ENCODE data around the gene RANBP2.
A peak's percentile ranks its signal among the peaks of the same experiment; 100 is the strongest.

The RANBP2 gene

DNA sequence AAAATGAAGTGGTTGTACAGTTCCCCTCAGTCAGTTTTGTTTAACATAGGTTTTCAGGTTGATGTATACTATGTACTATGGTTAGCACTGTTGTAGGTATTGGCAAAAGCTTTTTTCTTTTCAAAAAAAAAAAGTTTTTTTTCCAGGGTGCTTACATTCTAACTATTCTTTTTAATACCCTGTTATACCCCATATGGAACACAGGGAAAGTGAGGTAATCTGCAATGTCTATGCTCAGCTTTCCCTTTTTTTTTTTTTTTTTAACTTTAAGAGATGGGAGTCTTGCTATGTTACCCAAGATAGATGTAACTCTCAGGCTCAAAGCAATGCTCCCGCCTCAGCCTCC, 66.7 kb downstream of the RANBP2 start:
- DNase-seq: no peak

GRCh38 chr2:108786354-108787215, 67.3 kb downstream of the RANBP2 start, which contains the start of gene CCDC138:
Gene CCDC138 (plus strand): TSS chr2:108786771. CDS start chr2:108786823, 52 bp downstream.
- peak; percentile 85 for DNase-seq

DNA sequence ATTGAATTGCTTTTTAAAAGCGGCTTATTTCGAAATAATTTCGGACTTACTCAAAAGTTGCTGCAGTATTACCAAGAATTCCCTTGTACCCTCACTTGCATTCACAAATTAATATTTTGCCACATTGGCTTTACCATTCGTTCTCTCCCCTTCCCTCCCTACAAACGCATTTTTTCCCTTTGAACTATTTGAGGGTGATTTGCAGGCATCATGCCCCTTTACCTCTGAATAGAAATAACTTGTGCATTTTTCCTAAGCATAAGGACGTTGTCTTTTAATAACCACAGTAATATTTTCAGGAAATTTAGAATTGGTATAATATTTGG, 67.9 kb downstream of the RANBP2 start:
- DNase-seq: no peak

DNA sequence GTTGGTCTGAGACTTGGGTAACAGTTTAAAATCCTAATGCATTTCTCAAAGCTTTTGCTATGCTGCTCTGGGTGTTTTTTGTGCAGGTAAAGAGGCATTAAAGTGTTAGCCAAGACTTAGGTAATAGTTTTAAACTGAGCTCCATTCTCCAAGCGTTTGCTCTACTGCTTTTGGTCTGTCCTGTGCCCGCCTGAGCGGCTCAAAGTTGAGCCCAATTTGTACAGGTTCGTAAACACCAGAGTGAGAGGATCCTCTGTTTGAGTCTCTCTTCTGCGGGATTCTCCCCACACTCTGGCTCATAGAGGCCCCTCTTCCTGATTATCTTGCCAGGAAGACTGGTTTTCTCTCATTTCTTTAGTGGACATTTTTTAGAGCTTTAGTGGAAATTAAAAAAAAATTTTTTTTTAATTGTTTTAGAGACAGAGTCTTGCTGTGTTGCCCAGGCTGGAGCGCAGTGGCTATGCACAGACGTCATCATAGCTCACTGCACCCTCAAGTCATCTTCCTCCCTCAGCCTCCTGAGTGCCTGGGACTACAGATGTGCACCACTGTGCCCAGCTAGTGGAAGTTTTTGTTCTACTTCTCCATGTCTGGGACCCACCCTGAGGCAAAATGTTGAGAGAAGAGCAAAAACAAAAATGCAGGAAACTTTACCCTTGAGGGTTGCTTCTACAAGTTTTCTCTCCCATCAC, 83.9 kb downstream of the RANBP2 start:
- DNase-seq: no peak

DNA sequence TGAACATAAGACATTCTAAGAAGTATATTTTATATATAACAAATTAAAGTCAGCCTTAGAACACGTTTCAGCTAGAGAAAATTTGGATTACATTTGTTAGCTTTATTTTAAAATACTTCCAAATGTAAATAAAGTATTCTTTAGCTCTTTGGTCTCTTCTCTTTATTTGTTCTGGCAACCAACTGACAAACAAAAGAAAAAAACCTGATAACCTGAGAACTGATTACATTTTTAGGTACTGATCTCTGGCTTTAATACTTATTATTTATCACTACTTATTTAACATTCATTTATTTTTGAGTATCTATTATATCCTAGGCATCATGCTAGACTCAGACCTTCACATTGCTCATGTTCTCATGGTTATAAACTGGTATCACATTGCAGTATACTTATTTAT, 85.8 kb downstream of the RANBP2 start:
- DNase-seq: no peak

GRCh38 chr2:108805782-108806181, 86.5 kb downstream of the RANBP2 start:
- DNase-seq: no peak

DNA sequence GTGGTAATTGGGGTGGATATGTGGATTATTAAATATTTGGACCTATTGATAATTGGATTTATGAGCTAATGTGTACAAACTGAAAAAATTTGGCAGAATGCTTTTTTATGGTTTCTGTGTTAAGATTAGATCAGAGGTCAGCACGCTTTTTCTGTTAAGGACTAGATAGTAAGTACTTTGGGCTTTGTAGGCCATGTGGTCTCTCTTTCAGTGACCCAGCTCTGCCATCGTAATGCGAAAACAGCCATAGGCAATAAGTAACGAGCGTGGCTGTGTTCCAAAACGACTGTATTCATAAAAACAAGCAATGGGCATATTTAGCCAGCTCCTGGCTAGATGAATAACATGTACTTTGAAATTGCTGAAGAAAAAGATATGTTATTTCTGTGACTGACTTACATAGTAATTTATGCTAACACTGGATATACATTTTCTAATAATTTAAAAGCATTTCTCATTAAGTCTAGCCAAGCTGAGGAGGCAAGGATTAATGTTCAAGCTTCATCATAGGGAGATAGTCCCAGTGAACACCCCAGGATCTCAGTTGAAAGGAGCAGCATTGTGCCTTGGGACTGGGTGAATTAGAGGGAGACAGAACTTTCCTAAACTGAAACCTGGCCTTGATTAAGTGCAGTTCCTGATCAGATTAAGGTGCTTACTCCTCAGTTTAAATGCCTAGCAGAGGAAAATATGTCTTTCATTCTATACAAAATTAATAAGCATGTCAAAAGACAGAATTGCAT, 87.3 kb downstream of the RANBP2 start:
- DNase-seq: no peak

GRCh38 chr2:108809936-108810335, 90.7 kb downstream of the RANBP2 start:
- DNase-seq: no peak

GRCh38 chr2:108810993-108811957, 92.0 kb downstream of the RANBP2 start:
- DNase-seq: no peak

- DNase-seq: no peak
Measured at GRCh38 chr2:108813732-108814131, 94.5 kb downstream of the RANBP2 start.

DNA sequence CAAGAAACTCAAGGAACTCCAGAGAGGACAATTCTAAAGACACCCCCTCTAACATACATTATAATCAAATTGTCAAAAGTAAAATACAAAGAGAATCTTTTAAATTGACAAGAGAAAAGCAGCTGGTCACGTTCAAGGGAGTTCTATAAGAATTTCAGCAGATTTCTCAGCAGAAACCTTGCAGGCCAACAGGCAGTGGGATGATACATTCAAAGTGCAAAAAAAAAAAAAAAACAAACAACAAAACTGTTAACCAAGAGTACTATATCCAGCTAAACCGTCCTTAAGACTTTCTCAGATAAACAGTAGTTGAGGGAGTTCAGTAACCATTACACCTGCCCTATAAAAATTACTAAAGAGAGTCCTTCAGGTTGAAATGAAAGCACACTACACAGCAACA, 101.2 kb downstream of the RANBP2 start:
- no peak for DNase-seq

DNA sequence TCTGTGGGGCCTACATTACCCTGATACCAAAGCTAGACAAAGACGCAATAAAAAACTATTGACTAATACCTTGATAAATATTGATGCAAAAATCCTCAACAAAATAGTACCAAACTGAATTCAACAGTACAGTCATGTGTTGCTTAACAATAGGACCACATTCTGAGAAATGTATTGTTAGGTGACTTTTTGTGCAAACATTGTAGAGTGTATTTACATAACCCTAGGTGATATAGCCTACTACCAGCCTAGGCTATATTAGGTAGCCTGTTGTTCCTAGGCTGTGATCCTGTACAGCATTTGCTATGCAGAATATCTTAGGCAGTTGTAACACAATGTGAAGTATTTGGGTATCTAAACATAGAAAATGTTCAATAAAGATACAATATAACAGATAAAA, 104.0 kb downstream of the RANBP2 start:
- DNase-seq: no peak

DNA sequence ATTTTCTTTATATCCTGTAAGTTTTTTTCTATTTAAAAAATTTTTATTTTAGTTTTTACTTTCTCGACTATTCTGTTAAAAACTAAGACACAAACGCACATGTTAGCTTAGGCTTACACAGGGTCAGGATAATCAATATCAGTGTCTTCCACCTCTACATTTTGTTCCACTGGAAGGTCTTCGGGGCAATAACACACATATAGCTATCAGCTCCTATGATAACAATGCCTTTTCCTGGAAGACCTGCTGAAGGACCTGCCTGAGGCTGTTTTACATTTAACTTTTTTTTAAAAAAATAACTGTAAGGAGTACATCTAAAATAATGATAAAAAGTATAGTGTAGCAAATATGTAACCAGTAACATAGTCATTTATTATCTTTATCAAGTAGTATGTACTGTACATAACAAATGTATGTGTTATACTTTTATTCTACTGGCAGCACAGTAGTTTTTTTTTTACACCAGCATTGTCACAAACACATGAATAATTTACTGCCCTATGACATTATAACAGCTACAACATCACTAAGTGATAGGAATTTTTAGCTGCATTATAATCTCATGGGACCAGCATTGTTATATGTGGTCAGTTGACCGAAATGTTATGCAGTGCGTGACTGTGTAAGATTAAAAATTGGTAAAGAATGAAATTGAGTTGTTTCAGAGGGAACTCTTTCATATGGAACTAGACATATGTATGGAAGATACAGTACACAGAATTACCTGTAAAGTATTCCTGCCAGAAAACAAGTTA, 105.2 kb downstream of the RANBP2 start:
- no peak for DNase-seq

DNA sequence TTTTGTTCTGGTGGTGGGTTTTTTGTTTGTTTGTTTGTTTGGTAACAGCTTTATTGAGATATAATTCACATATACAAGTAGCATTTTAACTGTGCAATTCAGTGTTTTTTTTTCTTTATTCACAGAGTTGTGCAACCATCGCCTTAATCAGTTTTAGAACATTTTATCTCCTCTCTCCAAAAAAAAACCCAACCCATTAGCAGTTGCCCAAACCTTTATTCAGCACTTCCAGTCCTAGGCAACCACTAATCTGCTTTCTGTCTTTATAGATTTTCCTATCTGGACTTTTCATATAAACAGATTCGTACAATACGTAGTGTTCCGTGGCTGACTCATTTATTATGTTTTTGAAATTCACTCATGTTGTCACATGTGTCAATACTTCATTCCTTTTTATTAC, 106.0 kb downstream of the RANBP2 start:
- DNase-seq: no peak

DNA sequence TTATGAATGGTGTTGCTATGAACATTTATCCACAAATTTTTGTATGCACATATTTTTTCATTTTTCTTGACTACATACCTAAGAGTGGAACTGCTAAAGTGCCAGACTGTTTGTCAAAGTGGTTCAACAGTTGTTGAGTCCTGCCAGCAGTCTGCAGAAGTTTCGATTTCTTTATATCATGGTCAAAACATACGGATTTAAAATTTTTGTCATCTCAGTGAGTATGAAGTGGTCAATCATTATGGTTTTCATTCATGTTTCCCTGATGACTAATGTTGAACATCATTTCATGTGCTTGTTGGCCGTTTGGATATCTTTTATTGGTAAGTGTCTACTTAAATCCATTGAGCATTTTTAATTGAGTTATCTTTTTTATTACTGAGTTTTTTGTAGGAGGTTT, 106.5 kb downstream of the RANBP2 start:
- no peak for DNase-seq

DNA sequence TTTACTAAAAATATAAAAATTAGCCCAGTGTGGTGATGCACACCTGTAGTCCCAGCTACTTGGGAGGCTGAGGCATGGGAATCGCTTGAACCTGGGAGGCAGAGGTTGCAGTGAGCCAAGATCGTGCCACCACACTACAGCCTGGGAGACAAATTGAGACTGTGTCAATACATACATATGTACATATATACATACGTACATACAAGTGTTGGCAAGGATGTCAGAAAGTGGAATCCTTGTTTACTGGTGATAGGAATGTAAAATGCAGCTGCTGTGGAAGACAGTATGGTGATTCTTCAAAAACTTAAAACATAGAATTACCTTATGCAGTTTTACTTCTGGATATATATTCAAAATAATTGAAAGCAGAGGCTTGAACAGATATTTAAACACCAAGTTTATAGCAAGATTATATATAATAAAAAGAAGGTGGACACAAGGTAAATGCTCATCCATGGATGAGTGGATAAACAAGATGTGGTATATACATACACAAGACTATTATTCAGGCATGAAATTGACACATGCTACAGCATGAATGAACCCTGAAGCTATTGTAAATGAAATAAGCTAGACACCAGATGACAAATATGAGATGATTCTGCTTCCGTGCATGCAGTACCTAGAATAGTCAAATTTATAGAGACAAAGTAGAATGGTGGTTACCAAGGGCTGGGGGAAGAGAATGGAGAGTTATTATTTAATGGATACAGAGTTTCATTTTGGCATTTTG, 110.5 kb downstream of the RANBP2 start:
- no peak for DNase-seq

DNA sequence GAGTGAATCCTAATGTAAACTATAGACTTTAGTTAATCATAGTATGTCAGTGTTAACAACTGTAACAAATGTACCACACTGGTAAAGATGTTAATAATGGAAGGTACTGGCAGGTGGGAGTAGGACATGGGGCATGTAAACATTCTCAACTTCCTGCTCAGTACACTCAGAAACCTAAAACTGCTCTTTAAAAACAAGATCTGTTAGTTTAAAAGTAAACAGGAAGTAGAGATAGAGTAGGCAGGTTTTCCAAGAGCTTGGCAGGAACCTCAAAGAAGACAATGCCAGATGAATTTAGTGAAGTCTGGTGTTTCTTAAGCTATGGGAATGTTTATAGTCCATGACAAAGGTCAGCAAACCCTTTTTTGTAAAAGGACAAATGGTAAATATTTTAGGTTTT, 113.9 kb downstream of the RANBP2 start:
- no peak for DNase-seq

DNA sequence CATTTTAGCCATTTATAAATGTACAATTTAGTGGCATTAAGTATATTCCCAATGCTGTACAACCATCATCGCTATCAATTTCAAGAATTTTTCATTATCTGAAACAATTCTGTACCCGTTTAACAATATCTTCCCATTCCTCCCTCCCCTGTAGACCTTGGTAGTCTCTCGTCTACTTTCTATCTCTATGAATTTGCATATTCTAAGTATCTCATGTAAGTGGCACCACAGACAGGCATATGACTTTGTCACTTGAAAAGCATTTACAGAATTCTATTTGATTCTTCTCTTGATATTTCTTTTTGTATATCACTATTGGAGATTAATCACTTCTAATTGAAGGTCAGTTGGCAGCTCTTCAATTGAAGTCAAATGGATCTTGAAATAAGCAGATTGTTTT, 115.3 kb downstream of the RANBP2 start:
- no peak for DNase-seq

- DNase-seq: no peak
Measured at GRCh38 chr2:108835040-108835439, 115.8 kb downstream of the RANBP2 start.
